Lower leg skin (tissue), 3 donors: ENCODE data around the gene SLC3A2.

Source experiments
- CTCF ChIP-seq, 3 donors: fragments of 450-650 bp; IDR thresholded peaks; one replicate each; pipeline ENCODE4 v1.5.1; 2016; ENCODE audit warnings: antibody characterized with exemption in 3 of 3, mild to moderate bottlenecking in 3 of 3, moderate library complexity in 2 of 3
- POLR2A ChIP-seq, 2 donors: fragments of 450-650 bp; IDR thresholded peaks; one replicate each; pipeline ENCODE4 v1.6.1; 2016 to 2017; ENCODE audit warnings: antibody characterized with exemption in 2 of 2, mild to moderate bottlenecking in 1 of 2, moderate library complexity in 1 of 2

DNA sequence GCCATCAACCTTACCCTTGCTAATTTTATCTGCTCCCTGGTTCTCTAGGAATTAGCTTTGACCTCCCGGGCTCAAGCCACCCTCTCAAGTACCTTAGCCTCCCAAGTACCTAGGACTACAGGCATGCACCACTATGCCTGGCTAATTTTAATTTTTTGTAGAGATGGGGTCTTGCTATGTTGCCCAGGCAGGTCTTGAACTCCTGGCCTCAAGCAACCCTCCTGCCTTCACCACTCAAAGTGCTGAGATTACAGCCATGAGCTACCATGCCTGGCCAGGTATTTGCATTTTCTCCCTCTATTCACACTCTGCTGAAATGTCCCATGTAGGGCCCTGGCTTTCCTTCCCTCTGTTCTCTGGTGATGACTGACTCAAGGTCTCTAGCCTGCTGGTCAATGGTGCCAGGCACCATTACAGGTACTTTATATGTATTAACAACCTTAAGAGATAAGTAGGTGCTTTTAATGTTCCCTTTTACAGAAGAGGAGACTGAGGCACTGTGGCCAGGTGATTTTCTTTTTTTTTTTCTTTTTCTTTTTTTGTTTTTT lies 32.9 kb upstream of the SLC3A2 start:
- no peak for TF ChIP-seq CTCF (IDR thresholded peaks at IDR 0.05)
- TF ChIP-seq POLR2A (IDR thresholded peaks at IDR 0.05), result no peak
